Activated CD8-positive, alpha-beta T cell treated with anti-CD3 and anti-CD28 coated beads for 36 hours (primary cell): ENCODE results near the gene TRIM37. TPM values are rescaled to one million over a fixed set of nuclear protein-coding genes. Genes with fewer than 3 reads are reported as not detected.
A peak's percentile ranks its signal among the peaks of the same experiment; 100 is the strongest.

Experiments used
- ATAC-seq: fragments of 200-7000 bp; cut with Tn5 transposase; one replicate; pipeline ENCODE4 v1.10.0; 2021; ENCODE audit warnings: mild to moderate bottlenecking, moderate library complexity
- CTCF ChIA-PET: fragments of 350-600 bp; sonication (Branson Sonifier 250); formaldehyde crosslinking; loops from one replicate; lab custom pipeline; 2021; ENCODE audit warnings: antibody characterized with exemption; lab: Charles Lee
- POLR2A ChIA-PET: fragments of 350-600 bp; sonication (Branson Sonifier 250); formaldehyde crosslinking; loops from one replicate; lab custom pipeline; 2021; ENCODE audit warnings: antibody characterized with exemption; lab: Charles Lee
- DNase-seq: peaks from one replicate; pipeline ENCODE4 v3.0.0-alpha.2; 2020
- H3K27ac Mint-ChIP-seq: one replicate; pipeline ENCODE4 v1.8.0; 2021; ENCODE audit warnings: mild to moderate bottlenecking, mixed read lengths
- H3K27me3 Mint-ChIP-seq: one replicate; pipeline ENCODE4 v1.8.0; 2021; ENCODE audit warnings: mixed read lengths
- H3K36me3 Mint-ChIP-seq: one replicate; pipeline ENCODE4 v1.8.0; 2021; ENCODE audit warnings: low read depth, mixed read lengths
- H3K4me1 Mint-ChIP-seq: one replicate; pipeline ENCODE4 v1.8.0; 2021; ENCODE audit warnings: low read depth, mixed read lengths
- H3K4me3 Mint-ChIP-seq: one replicate; pipeline ENCODE4 v1.8.0; 2021; ENCODE audit warnings: mild to moderate bottlenecking, moderate library complexity, mixed read lengths
- H3K9me3 Mint-ChIP-seq: one replicate; pipeline ENCODE4 v1.8.0; 2021; ENCODE audit warnings: mixed read lengths
- intact Hi-C: fragments of 100-400 bp; cut with micrococcal nuclease; formaldehyde crosslinking; loops from one replicate; pipeline ENCODE4 v1.10.0; 2022
- total RNA-seq, 2 experiments: library from RNA; stranded (reverse); gene quantifications; one replicate each; pipeline ENCODE4 v1.2.3, GENCODE V29; 2021
- TF ChIP-seq, protein P1 (sequence below): fragments of 200-600 bp; IDR thresholded peaks from one replicate; pipeline ENCODE4 v1.8.0; 2022; ENCODE audit warnings: antibody characterized with exemption, mild to moderate bottlenecking

Gene TRIM37
- total RNA-seq, 2 experiments from 2014 or later: 23.9 to 24.8 TPM

DNA sequence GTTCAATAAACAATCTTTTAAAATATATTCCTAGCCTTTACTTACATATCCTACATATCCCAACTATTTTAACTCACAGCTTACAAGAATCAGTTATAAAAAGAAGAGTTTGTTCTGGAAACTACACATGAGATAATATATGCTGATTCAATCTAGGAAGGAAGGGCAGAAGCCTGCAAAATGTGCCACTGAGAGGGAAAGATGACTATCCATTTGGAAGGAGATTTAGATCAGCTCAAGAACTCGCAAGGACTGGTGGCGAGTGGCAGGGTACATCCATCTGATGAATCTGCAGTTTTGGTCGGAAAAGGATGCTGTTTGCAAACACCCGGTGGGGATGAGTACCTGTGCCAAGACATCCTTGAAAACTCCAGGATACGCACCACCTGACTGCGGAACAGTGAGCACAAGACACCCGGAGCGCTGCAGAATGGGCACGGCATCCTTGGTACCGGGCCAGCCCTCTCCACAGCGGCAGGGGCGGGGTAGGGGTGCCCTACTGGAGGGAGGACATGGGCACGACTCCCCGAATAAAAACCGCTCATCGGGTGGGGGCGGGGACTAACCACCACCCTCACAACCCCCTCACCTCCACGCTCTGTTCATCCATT is 723 bp downstream of the TRIM37 start:
- Mint-ChIP-seq H3K36me3 (peaks cover 25% of the 10 kb centered on the region), H3K4me1 (peaks cover 45% of the 10 kb centered on the region), H3K27ac (peak overlapping the region; percentile 91), H3K9me3 (no peaks in the 10 kb centered on the region), H3K4me3 (peak overlapping the region; percentile 99), H3K27me3 (no peaks in the 10 kb centered on the region)
- ChIA-PET CTCF (interaction anchor here (1.2 kb wide), 1 partner anchor 49 kb away, joined by 4 read pairs; the partner anchor contains the start of genes PRR11 and SKA2), POLR2A (interaction anchor here (0.6 to 3.6 kb wide), 17 partner anchors 11 to 541 kb away, joined by 3 to 17 read pairs (median 6); partner anchors contain the start of genes DHX40, PRR11, SKA2 and SMG8)
- peak; percentile 81 for DNase-seq
- peak; percentile 40 for ATAC-seq
- TF ChIP-seq, protein P1, sequence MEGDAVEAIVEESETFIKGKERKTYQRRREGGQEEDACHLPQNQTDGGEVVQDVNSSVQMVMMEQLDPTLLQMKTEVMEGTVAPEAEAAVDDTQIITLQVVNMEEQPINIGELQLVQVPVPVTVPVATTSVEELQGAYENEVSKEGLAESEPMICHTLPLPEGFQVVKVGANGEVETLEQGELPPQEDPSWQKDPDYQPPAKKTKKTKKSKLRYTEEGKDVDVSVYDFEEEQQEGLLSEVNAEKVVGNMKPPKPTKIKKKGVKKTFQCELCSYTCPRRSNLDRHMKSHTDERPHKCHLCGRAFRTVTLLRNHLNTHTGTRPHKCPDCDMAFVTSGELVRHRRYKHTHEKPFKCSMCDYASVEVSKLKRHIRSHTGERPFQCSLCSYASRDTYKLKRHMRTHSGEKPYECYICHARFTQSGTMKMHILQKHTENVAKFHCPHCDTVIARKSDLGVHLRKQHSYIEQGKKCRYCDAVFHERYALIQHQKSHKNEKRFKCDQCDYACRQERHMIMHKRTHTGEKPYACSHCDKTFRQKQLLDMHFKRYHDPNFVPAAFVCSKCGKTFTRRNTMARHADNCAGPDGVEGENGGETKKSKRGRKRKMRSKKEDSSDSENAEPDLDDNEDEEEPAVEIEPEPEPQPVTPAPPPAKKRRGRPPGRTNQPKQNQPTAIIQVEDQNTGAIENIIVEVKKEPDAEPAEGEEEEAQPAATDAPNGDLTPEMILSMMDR: no peak
- intact Hi-C loops: loop anchor here (5.0 to 10.0 kb wide), 2 partner anchors 51 to 771 kb away; partner anchors contain the start of genes PRR11 and SKA2

DNA sequence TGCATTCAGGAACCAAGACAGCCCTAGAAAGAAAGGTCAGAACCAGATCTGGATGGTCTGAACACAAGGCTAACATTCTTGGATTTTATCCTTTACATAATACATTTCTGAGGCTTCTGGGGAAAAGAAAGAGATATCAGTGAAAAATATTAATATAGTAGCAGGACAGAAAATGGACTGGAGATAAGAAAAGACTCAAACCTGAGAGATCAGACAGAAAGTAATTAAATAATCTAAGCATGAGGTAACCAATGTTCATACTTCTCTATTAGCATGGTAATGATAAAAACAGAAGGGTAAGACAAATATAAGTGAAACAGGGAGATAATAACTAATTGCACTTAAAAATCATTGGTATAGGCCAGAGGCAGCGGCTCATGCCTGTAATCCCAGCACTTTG is 5.5 kb downstream of the TRIM37 start:
- ATAC-seq (no peak), DNase-seq (no peak)
- Mint-ChIP-seq H3K4me1 (peaks cover 34% of the 10 kb centered on the region), H3K27me3 (no peaks in the 10 kb centered on the region), H3K9me3 (no peaks in the 10 kb centered on the region), H3K27ac (no peak overlapping the region), H3K4me3 (no peak overlapping the region), H3K36me3 (peaks cover 31% of the 10 kb centered on the region)
- intact Hi-C loops: loop anchor here (10.0 kb wide), 1 partner anchor 766 kb away; no protein-coding TSS in a partner anchor
- ChIA-PET POLR2A (no interaction called here), CTCF (no interaction called here)
- TF ChIP-seq, protein P1: no peak

DNA sequence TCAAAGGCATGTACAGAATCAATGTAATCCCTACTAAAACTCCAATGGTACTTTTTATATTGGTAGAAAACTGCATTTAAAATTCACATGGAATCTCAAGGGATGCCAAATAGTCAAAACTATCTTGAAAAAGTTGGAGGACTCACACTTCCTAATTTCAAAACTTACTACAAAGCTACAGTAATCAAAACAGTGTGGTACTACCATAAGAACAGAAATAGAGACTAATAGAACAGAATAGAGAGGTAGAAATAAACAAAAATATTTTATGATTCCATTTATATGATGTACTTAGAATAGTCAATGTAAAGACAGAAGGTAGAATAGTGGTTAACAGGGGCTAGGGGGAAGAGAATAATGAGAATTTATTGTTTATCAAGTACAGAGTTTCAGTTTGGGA is 8.8 kb downstream of the TRIM37 start:
- ChIA-PET POLR2A (no interaction called here), CTCF (no interaction called here)
- TF ChIP-seq, protein P1: no peak
- H3K36me3 Mint-ChIP-seq: peaks cover 24% of the 10 kb centered on the region
- DNase-seq: no peak
- ATAC-seq: no peak
- H3K27ac Mint-ChIP-seq: no peak overlapping the region
- H3K9me3 Mint-ChIP-seq: no peaks in the 10 kb centered on the region
- H3K4me3 Mint-ChIP-seq: no peak overlapping the region
- peaks cover 24% of the 10 kb centered on the region for H3K4me1 Mint-ChIP-seq
- intact Hi-C loops: no loop called here
- no peaks in the 10 kb centered on the region for H3K27me3 Mint-ChIP-seq

DNA sequence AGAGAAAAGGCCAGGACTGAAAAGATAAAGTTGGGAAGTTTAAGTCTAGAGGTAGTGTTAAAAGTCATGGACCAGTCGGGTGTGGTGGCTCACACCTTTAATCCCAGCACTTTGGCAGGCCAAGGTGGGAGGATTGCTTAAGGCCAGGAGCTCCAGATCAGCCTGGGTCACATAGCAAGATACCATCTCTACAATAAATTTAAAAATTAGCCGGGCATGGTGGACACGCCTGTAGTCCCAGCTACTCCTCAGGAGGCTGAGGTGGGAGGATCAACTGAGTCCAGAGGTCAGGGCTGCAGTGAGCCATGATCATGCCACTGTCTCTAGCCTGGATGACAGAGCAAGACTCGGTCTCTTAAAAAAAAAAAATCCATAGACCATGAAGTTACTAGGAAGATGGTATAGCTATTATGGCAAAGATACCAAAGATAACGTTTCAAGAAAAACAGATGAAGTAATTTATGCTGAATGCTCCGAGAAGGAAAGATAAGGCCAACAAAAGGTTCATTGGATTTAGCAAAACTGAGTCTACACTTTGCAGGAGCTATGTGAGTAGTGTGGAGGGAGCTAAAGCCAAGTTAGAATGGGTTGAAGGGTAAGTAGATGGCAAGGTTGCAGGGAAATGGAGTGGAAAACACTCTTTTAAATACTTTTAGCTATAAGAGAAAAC is 11.7 kb downstream of the TRIM37 start:
- H3K36me3 Mint-ChIP-seq: peaks cover 15% of the 10 kb centered on the region
- POLR2A ChIA-PET: interaction anchor here (1.2 to 1.4 kb wide), 2 partner anchors 11 to 12 kb away, joined by 4 to 7 read pairs; partner anchors contain the start of gene TRIM37
- CTCF ChIA-PET: interaction anchor here (1.0 kb wide), 1 partner anchor 9 kb away, joined by 4 read pairs; no protein-coding TSS in a partner anchor
- no peaks in the 10 kb centered on the region for H3K9me3 Mint-ChIP-seq
- ATAC-seq: no peak
- H3K27me3 Mint-ChIP-seq: no peaks in the 10 kb centered on the region
- intact Hi-C loops: no loop called here
- H3K4me1 Mint-ChIP-seq: peaks cover 19% of the 10 kb centered on the region
- no peak overlapping the region for H3K27ac Mint-ChIP-seq
- TF ChIP-seq, protein P1: no peak
- H3K4me3 Mint-ChIP-seq: no peak overlapping the region
- DNase-seq: no peak
